G401 (cell line): ENCODE data around the gene UGT1A7. TPM values are rescaled to one million over a fixed set of nuclear protein-coding genes. Genes with fewer than 3 reads are reported as not detected.

Source experiments
- DNase-seq: peaks from one replicate; pipeline ENCODE4 v3.0.0-alpha.2; 2015; ENCODE audit warnings: low spot score
- in situ Hi-C: cut with HindIII; loops from 2 replicates; pipeline ENCODE4 v1.10.0; 2016; ENCODE audit warnings: low sequenced_read_pairs, mixed read lengths
- total RNA-seq: library from RNA; depleted of rRNA; stranded (reverse); fragments of >200 nt; shearing (Covaris generic); gene quantifications from 2 replicates; pipeline ENCODE4 v1.2.3, GENCODE V29; 2014; rRNA removed

UGT1A7 gene
- total RNA-seq, 1 experiment from 2014 or later, result not detected

- no peak for DNase-seq
- in situ Hi-C loops, result no loop called here
Measured at GRCh38 chr2:233822101-233822771, 140.5 kb downstream of the UGT1A7 start.

Other genes with a start within 250 kb of the UGT1A7 start
- 21.7 and 23.8 TPM in 2 replicates for gene USP40, start 115.1 kb upstream of the UGT1A7 start, total RNA-seq
- not detected in 2 replicates for gene UGT1A8, start 64.3 kb upstream of the UGT1A7 start, total RNA-seq
- not detected in 2 replicates for gene UGT1A10, start 45.5 kb upstream of the UGT1A7 start, total RNA-seq
- not detected in 2 replicates for gene UGT1A9, start 10.0 kb upstream of the UGT1A7 start, total RNA-seq
- gene UGT1A6, start 11.0 kb downstream of the UGT1A7 start, total RNA-seq, result not detected in 2 replicates
- not detected in 2 replicates for gene UGT1A5, start 31.0 kb downstream of the UGT1A7 start, total RNA-seq
- not detected in 2 replicates for gene UGT1A4, start 36.8 kb downstream of the UGT1A7 start, total RNA-seq
- not detected in 2 replicates for gene UGT1A3, start 47.1 kb downstream of the UGT1A7 start, total RNA-seq
- gene UGT1A1, start 78.4 kb downstream of the UGT1A7 start, total RNA-seq, result not detected in 2 replicates
- gene MROH2A, start 96.4 kb downstream of the UGT1A7 start, total RNA-seq, result not detected in 2 replicates
- 25.0 and 38.5 TPM in 2 replicates for gene HJURP, start 172.6 kb downstream of the UGT1A7 start, total RNA-seq
- not detected in 2 replicates for gene TRPM8, start 235.5 kb downstream of the UGT1A7 start, total RNA-seq